Measurements from ENCODE around the gene BIRC6. TPM values are rescaled to one million over a fixed set of nuclear protein-coding genes. Genes with fewer than 3 reads are reported as not detected.

Gene BIRC6
- total RNA-seq, 1 experiment from 2014 or later, result 96.7 TPM

- BruUV-seq (replicated peaks), result no TSS peak
- CTCF ChIA-PET, result no interaction called here
These were observed 27.7 kb downstream of the BIRC6 start for GRCh38 chr2:32384529-32384928.

GRCh38 chr2:32386739-32387138, 29.9 kb downstream of the BIRC6 start:
- no peak for DNase-seq
- no peaks in the 10 kb centered on the region for H3K4me1 Mint-ChIP-seq (ENCODE audit: low read depth, unreplicated experiment)
- POLR2A ChIA-PET, result no interaction called here
- Histone ChIP-seq H3K27me3 (replicated peaks; ENCODE audit: control insufficient read depth, insufficient read depth, low read length) (no peaks in the 10 kb centered on the region), H3K9me3 (no peaks in the 10 kb centered on the region), H3K4me1 (no peaks in the 10 kb centered on the region), H3K4me3 (ENCODE audit: low read depth, low read length) (no peak overlapping the region), H3K36me3 (ENCODE audit: control insufficient read depth, insufficient read depth, low read length) (no peaks in the 10 kb centered on the region; the same call in none of the 2 replicates)
- no peak overlapping the region for H3K4me3 Mint-ChIP-seq (ENCODE audit: unreplicated experiment)
- CTCF ChIA-PET, result no interaction called here
- H3K9me3 Mint-ChIP-seq (ENCODE audit: unreplicated experiment), result peaks cover 8% of the 10 kb centered on the region
- intact Hi-C loops (cut with micrococcal nuclease; ENCODE audit: unreplicated experiment), result no loop called here
- no TSS peak for BruUV-seq (replicated peaks)
- H3K36me3 Mint-ChIP-seq (ENCODE audit: insufficient read depth, unreplicated experiment), result peaks cover 47% of the 10 kb centered on the region
- no peak overlapping the region for H3K27ac Mint-ChIP-seq (ENCODE audit: unreplicated experiment)
- H3K27me3 Mint-ChIP-seq (ENCODE audit: insufficient read depth, unreplicated experiment), result no peaks in the 10 kb centered on the region
- TF ChIP-seq CTCF (IDR thresholded peaks at IDR 0.05; ENCODE audit: insufficient read depth in 1 of 2, low read depth in 1 of 2, low read length in 1 of 2, severe bottlenecking in 1 of 2, unreplicated experiment in 1 of 2), result no peak

More at GRCh38 chr2:32384529-32384928, 27.7 kb downstream of the BIRC6 start:
- no peak for DNase-seq
- Mint-ChIP-seq H3K9me3 (ENCODE audit: unreplicated experiment) (peaks cover 9% of the 10 kb centered on the region), H3K4me3 (ENCODE audit: unreplicated experiment) (no peak overlapping the region), H3K27me3 (ENCODE audit: insufficient read depth, unreplicated experiment) (no peaks in the 10 kb centered on the region), H3K36me3 (ENCODE audit: insufficient read depth, unreplicated experiment) (peaks cover 40% of the 10 kb centered on the region), H3K4me1 (ENCODE audit: low read depth, unreplicated experiment) (peaks cover 5% of the 10 kb centered on the region), H3K27ac (ENCODE audit: unreplicated experiment) (no peak overlapping the region)
- no peaks in the 10 kb centered on the region for H3K9me3 ChIP-seq
- POLR2A ChIA-PET, result no interaction called here
- no peaks in the 10 kb centered on the region for H3K27me3 ChIP-seq (replicated peaks; ENCODE audit: control insufficient read depth, insufficient read depth, low read length)
- peaks cover 12% of the 10 kb centered on the region for H3K4me1 ChIP-seq
- intact Hi-C loops (cut with micrococcal nuclease; ENCODE audit: unreplicated experiment), result no loop called here
- H3K36me3 ChIP-seq (ENCODE audit: control insufficient read depth, insufficient read depth, low read length), result no peaks in the 10 kb centered on the region; the same call in none of the 2 replicates
- no peak overlapping the region for H3K4me3 ChIP-seq (ENCODE audit: low read depth, low read length)
- no peak for TF ChIP-seq CTCF (IDR thresholded peaks at IDR 0.05; ENCODE audit: insufficient read depth in 1 of 2, low read depth in 1 of 2, low read length in 1 of 2, severe bottlenecking in 1 of 2, unreplicated experiment in 1 of 2)

GRCh38 chr2:32399221-32399620, 42.4 kb downstream of the BIRC6 start:
- Mint-ChIP-seq H3K9me3 (ENCODE audit: unreplicated experiment) (no peaks in the 10 kb centered on the region), H3K27ac (ENCODE audit: unreplicated experiment) (no peak overlapping the region), H3K4me3 (ENCODE audit: unreplicated experiment) (no peak overlapping the region), H3K4me1 (ENCODE audit: low read depth, unreplicated experiment) (peaks cover 8% of the 10 kb centered on the region), H3K36me3 (ENCODE audit: insufficient read depth, unreplicated experiment) (peaks cover 41% of the 10 kb centered on the region), H3K27me3 (ENCODE audit: insufficient read depth, unreplicated experiment) (no peaks in the 10 kb centered on the region)
- Histone ChIP-seq H3K4me1 (peaks cover 13% of the 10 kb centered on the region; the same call in 1 of the 2 replicates), H3K36me3 (ENCODE audit: control insufficient read depth, insufficient read depth, low read length) (peaks cover 1% of the 10 kb centered on the region), H3K9me3 (no peaks in the 10 kb centered on the region), H3K4me3 (ENCODE audit: low read depth, low read length) (no peak overlapping the region), H3K27me3 (replicated peaks; ENCODE audit: control insufficient read depth, insufficient read depth, low read length) (no peaks in the 10 kb centered on the region)
- no TSS peak for BruUV-seq (replicated peaks)
- intact Hi-C loops (cut with micrococcal nuclease; ENCODE audit: unreplicated experiment), result no loop called here
- TF ChIP-seq CTCF (IDR thresholded peaks at IDR 0.05; ENCODE audit: insufficient read depth in 1 of 2, low read depth in 1 of 2, low read length in 1 of 2, severe bottlenecking in 1 of 2, unreplicated experiment in 1 of 2), result no peak
- POLR2A ChIA-PET, result no interaction called here
- CTCF ChIA-PET, result no interaction called here
- no peak for DNase-seq

Measured in Caco-2 (cell line).